ENCODE data around the gene FXN. TPM values are rescaled to one million over a fixed set of nuclear protein-coding genes. Genes with fewer than 3 reads are reported as not detected.
"Not testable (repeated sequence)": the region's sequence is repeated elsewhere in the genome, so short reads cannot be mapped to it uniquely, and the experiment has no call there.

Gene FXN
- total RNA-seq, 1 donor from 2014 or later: 11.4 TPM

DNA sequence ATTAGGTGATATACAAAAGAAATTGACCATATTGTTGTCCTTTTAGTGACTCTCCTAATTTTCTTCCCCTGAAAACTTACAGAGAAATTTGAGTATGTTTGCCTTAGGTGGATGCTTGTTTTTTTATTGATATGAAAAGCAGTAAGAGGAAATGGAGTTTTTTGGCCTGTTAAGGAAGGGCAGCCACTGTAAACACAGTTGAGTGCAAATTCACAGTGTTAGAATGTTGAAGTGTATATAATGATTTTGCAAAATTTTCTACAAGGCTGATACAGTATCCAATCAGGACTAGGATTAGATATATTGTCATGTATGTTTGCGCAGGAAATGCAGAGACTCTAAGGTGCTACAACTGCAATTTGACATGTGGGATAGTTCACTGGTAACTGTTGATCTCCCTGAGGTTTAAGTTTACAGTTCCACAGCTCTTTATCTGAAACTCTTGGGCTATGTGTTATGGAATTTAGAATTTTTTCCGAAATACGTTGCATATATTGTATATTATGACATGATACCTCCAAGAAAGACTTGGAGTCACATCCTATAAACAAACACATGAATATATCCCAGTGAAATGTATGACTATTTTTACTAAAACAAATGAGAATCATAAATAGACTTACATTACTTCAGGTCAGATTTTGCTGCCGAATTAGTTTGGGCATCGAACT is 62.5 kb downstream of the FXN start:
- no peak for DNase-seq (ENCODE audit: low read depth)
- TF ChIP-seq, protein P1, sequence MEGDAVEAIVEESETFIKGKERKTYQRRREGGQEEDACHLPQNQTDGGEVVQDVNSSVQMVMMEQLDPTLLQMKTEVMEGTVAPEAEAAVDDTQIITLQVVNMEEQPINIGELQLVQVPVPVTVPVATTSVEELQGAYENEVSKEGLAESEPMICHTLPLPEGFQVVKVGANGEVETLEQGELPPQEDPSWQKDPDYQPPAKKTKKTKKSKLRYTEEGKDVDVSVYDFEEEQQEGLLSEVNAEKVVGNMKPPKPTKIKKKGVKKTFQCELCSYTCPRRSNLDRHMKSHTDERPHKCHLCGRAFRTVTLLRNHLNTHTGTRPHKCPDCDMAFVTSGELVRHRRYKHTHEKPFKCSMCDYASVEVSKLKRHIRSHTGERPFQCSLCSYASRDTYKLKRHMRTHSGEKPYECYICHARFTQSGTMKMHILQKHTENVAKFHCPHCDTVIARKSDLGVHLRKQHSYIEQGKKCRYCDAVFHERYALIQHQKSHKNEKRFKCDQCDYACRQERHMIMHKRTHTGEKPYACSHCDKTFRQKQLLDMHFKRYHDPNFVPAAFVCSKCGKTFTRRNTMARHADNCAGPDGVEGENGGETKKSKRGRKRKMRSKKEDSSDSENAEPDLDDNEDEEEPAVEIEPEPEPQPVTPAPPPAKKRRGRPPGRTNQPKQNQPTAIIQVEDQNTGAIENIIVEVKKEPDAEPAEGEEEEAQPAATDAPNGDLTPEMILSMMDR (IDR thresholded peaks at IDR 0.05; ENCODE audit: insufficient read depth, low read length, poor library complexity, severe bottlenecking): no peak
- no peaks in the 10 kb centered on the region for H3K27me3 ChIP-seq (ENCODE audit: control insufficient read depth, insufficient read depth, low read length)
- no peak overlapping the region for H3K4me3 ChIP-seq (ENCODE audit: low read depth, low read length)
- no peaks in the 10 kb centered on the region for H3K36me3 ChIP-seq (ENCODE audit: control insufficient read depth, insufficient read depth, low read length)

DNA sequence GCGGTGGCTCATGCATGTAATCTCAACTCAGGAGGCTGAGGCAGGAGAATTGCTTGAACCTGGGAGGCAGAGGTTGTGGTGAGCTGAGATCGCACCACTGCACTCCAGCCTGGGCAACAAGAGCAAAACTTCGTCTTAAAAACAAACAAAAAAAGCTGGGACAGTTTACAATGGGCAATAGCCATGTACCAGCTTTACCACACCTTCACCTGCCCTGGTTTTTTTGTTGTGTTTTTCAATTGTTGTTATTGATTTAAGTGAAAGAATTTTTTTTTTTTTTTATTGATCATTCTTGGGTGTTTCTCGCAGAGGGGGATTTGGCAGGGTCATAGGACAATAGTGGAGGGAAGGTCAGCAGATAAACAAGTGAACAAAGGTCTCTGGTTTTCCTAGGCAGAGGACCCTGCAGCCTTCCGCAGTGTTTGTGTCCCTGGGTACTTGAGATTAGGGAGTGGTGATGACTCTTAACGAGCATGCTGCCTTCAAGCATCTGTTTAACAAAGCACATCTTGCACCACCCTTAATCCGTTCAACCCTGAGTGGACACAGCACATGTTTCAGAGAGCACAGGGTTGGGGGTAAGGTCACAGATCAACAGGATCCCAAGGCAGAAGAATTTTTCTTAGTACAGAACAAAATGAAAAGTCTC is 67.9 kb downstream of the FXN start:
- not testable (repeated sequence) for H3K27me3 ChIP-seq (ENCODE audit: control insufficient read depth, insufficient read depth, low read length); DNase-seq (ENCODE audit: low read depth); H3K36me3 ChIP-seq (ENCODE audit: control insufficient read depth, insufficient read depth, low read length); H3K4me3 ChIP-seq (ENCODE audit: low read depth, low read length)

DNA sequence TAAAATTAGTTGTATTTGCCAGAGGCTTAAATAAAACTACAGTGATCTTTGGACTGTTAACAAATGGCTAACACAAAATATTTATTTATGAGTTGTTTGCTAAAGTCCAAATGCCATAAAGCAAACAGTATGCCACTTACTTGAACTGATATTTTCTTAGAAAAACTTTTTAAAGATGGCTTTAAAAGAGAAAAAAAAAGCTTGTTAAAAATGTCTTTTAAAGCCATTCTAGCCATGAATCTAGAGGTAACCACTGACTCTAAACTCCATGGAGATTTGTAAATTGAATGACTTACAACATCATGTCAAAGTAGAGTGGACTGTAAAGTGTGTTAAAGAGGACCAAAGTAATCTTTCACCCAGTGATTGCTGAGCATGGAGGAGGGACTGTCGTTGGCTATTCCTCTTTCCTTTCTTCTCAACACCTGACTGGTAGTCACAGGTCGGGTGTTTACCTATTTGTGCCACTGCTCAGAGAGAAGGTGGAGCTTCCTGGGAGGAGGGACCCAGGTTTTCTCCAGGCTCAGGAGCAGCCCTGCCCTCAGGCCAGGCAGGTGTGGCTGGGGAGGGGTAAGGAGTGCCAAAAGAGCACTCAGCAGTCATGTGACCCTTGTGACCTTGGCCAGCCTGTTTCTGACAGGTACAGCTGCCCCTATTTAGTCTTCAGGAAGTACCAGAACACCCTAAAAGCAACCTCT is 69.4 kb downstream of the FXN start:
- no peaks in the 10 kb centered on the region for H3K27me3 ChIP-seq (ENCODE audit: control insufficient read depth, insufficient read depth, low read length)
- no peak for DNase-seq (ENCODE audit: low read depth)
- TF ChIP-seq, protein P1 (IDR thresholded peaks at IDR 0.05; ENCODE audit: insufficient read depth, low read length, poor library complexity, severe bottlenecking): no peak

DNA sequence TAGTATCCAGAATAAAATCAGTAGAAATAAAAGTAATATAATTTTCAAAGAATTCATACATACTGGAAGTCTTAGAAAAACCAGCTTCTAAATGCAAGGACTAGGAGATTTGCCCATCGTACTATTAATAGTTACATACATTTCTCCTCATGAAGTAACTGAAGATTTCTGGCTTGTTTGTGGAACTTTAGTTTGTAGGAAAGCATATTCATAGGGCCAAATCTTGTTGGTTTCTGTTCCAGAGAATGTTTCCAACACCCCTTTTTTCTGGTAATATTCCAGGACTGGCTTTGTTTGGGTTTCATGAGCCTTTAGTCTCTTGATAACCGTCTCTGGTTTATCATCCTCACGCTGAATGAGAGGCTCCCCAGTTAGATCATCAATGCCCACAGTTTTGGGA is 72.2 kb downstream of the FXN start:
- Histone ChIP-seq H3K4me3 (ENCODE audit: low read depth, low read length) (no peak overlapping the region), H3K27me3 (ENCODE audit: control insufficient read depth, insufficient read depth, low read length) (no peaks in the 10 kb centered on the region), H3K36me3 (ENCODE audit: control insufficient read depth, insufficient read depth, low read length) (no peaks in the 10 kb centered on the region)
- TF ChIP-seq, protein P1 (IDR thresholded peaks at IDR 0.05; ENCODE audit: insufficient read depth, low read length, poor library complexity, severe bottlenecking): no peak
- no peak for DNase-seq (ENCODE audit: low read depth)

More for the DNA sequence above, 69.4 kb downstream of the FXN start:
- H3K4me3 ChIP-seq (ENCODE audit: low read depth, low read length): no peak overlapping the region
- H3K36me3 ChIP-seq (ENCODE audit: control insufficient read depth, insufficient read depth, low read length): no peaks in the 10 kb centered on the region

DNA sequence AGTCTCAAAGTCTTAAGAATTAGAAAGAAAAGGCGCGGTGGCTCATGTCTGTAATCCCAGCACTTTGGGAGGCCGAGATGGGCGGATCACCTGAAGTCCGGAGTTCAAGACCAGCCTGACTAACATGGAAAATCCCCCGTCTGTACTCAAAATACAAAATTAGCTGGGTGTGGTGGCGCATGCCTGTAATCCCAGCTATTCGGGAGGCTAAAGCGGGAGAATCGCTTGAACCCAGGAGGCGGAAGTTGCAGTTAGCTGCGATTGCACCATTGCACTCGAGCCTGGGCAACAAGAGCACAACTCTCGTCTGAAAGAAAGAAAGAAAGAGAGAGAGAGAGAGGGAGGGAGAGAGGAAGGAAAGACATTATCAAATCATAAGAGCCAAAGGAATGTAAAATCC is 73.2 kb downstream of the FXN start:
- not testable (repeated sequence) for DNase-seq (ENCODE audit: low read depth); H3K36me3 ChIP-seq (ENCODE audit: control insufficient read depth, insufficient read depth, low read length); H3K4me3 ChIP-seq (ENCODE audit: low read depth, low read length); H3K27me3 ChIP-seq (ENCODE audit: control insufficient read depth, insufficient read depth, low read length)

DNA sequence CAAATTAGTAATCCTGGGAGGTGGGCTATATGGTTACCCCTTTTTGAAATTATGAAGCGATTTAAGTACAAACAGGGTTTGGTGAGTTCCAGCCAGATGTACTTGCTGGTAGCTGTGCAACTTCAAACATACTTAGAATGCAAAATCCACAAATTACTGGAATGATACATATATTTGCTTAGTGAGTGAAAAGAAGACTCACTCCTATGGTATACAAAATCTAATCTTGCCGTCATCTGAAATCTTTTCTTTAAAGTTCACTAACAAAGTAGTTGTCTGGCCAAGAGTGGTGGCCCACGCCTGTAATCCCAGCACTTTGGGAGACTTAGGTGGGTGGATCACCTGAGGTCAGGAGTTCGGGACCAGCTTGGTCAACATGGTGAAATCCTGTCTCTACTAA is 73.6 kb downstream of the FXN start:
- no peaks in the 10 kb centered on the region for H3K27me3 ChIP-seq (ENCODE audit: control insufficient read depth, insufficient read depth, low read length)
- DNase-seq (ENCODE audit: low read depth): no peak
- TF ChIP-seq, protein P1 (IDR thresholded peaks at IDR 0.05; ENCODE audit: insufficient read depth, low read length, poor library complexity, severe bottlenecking): no peak
- H3K4me3 ChIP-seq (ENCODE audit: low read depth, low read length): no peak overlapping the region
- H3K36me3 ChIP-seq (ENCODE audit: control insufficient read depth, insufficient read depth, low read length): no peaks in the 10 kb centered on the region

DNA sequence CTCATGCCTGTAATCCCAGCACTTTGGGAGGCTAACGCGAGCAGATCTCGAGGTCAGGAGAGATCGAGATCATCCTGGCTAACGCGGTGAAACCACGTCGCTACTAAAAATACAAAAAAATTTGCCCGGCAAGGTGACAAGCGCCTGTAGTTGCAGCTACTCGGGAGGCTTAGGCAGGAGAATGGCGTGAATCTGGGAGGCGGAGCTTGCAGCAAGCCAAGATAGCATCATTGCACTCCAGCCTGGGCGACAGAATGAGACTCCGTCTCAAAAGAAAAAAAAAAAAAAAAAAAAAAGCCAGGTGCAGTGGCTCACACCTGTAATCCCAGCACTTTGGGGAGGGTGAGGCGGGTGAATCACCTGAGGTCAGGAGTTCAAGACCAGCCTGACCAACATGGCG is 77.1 kb downstream of the FXN start:
- not testable (repeated sequence) for H3K4me3 ChIP-seq (ENCODE audit: low read depth, low read length); DNase-seq (ENCODE audit: low read depth); H3K27me3 ChIP-seq (ENCODE audit: control insufficient read depth, insufficient read depth, low read length); H3K36me3 ChIP-seq (ENCODE audit: control insufficient read depth, insufficient read depth, low read length)

Data from kidney epithelial cell (primary cell).